RCC 7860 (cell line): ENCODE results near the gene CYGB.

ENCODE experiments used
- DNase-seq: peaks from one replicate; pipeline ENCODE4 v3.0.0-alpha.2; 2015; ENCODE audit warnings: low spot score
- FAIRE-seq: peaks from 2 replicates; lab custom pipeline; 2012; peaks lifted over from hg19 to GRCh38; lab: Jason Lieb, UNC

CYGB gene

DNA sequence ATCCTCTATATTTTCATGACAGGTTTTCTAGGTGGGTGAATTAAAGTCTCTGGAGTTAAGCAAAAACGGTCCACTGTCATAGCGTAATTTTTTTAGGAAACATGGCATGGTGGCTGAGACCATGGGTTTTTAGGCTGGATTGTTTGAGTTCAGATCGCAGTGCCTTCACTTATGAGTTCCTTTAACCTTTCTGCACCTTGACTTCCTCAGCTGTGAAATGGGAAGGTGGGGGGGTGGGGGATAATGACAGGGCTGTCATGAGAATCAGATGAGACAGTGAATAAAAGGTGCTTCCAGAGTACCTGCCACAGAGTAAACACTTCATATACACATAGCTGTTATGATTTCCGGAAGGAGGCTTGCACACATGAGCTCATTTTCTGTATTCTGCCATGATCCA, 14.2 kb upstream of the CYGB start:
- FAIRE-seq (no peak), DNase-seq (no peak)

DNA sequence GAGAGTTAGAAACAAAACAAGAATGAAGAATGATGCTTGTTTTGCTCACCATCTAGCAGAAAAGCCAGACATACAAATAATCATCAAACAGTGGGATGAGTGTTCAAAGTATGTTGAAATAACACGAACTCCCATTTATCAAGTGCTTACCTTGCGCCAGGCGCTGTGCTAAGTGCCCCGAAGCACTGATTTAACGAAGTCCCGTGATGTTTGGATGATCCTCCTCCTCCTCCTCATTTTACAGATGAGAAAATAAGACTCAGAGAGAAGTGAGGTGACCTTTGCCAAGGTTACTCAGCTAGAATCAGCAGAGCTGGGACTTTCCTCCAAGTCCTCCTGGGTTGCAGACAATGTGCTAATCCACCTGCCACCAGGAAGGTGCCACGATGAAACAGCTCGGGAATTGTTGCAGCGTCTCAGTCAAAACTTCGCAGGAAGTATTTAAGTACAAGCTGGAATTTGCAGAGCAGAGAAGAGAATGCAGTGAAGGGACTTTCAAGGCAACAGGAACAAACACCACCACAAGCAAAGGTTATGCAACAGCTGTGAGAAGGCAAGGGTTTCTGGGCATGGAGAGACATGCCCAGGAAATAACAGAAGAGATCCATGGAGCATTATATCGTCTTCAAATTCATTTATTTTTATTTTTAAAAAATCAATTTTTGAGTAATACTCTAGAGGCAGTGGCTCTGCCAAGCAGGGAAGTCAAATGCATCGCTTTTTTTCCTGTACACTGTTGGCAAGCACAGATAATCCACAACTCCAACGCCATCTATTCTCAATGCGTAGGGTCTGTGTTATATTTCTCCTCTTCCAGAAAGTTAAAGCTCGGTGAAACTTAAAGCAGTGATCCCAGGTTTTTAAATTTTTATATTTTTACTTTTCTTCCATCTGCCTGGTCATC, 13.5 kb upstream of the CYGB start:
- no peak for DNase-seq
- no peak for FAIRE-seq

DNA sequence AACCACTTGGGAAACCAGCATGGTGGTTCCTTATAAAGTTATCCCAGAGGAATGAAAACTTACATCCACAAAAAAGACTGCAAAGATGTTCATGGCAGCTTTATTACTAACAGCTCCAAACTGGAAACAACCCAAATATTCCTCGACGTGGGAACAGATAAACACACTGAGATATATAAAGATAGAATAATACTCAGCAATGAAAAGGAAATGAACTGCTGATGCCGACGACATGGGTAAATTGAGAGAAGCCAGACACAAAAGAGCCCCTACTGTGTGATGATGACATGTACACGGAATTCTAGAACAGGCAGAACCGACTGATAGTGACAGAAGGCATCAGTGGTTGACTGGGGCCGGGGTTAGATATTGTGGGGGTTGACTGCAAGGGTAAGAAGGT, 12.0 kb upstream of the CYGB start:
- FAIRE-seq: no peak
- DNase-seq: no peak

GRCh38 chr17:76549215-76549518, 11.7 kb upstream of the CYGB start:
- DNase-seq: no peak
- no peak for FAIRE-seq

DNA sequence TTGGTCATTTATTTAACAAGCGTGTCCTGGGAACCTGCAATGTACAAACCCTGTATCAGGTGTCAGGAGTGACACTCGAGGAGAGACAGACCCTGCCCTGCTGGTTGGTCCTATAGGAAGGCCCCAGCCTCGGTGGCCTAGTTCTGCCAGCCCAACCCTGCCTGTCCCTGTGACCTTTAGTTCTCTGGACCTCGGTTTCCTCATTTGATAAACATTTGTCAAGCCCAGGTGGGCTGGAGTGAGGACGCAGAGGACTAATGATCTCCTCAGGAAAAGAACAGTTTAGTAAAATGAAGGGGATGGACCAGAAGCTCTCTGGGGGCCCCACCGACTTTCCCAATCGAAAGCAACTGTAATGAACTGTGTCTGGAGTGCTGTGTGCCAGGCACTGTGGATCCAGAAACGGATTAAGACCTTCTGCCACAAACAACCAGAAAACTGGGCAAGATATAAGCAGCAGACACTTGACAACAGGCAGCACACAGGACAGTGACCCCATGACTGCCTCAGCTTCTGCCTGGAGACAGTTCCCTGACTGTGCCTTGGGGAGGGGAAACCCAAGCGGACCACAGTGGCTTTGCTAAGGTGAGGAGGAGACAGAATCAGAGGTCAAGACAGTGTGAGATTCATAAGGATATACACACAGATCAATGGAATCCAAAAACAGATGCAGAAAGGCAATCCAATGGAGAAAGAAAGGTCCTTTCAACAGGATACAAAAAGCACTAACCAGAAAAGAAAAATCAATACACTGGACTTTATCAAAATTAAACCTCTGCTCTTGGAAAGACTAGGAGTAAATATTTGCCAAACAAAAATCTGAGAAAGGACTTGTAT, 11.1 kb upstream of the CYGB start:
- FAIRE-seq (no peak), DNase-seq (no peak)

- FAIRE-seq (no peak), DNase-seq (no peak)
Observed at GRCh38 chr17:76547642-76548202, 10.2 kb upstream of the CYGB start.

DNA sequence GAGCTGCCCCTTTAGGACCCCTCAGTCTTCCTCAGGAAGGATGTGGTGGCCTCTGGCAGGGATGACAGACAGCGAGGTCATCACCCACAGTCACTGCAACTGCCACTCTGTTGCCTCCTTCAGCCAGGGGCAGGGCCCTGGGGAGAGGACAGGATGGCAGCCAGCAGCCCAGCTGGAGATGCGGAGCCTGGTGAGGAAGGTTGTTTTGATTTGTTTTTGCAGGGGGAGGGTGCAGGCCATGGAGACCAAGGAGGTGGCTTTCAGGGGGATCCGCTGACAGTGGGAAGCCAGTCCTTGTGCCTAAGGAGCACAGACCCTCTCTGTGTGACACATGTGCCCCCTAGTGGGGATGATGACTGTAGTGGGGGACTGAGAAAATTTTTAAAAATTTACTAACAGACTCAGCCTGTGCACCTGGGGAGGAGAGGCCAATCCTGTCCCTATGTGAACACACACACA, 9.7 kb upstream of the CYGB start:
- FAIRE-seq (no peak), DNase-seq (peak; percentile 72)

DNA sequence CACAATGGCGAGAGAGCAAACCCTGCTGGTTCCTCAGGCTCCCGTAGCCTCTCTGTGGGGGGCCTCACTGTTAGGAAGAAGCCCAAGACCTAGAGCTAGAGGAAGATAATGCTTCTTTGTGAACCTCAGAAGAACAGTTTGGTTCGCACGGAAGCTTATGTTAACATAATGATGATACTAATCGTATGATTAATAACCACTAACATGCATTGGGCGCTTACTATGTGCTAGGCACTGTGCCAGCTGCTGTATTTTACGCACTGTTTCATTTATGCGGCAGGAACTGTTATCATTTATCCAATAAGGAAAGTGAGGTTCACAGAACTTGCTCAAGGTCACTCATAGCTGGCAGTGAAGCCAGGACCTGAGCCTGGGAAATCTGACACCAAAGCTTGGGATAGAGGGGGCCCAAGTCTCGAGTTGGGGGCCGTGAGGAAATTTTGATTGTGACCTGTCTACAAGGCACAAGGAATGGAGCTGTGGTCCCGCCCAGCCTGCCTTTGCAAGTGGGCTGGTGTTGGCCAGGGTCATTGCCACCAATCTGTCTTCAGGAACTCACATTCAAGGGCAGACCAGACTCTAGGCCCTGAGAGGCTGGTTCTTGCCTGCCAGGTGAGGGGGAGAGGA, 9.2 kb upstream of the CYGB start:
- FAIRE-seq (peak; percentile 60), DNase-seq (peak; percentile 86)

- FAIRE-seq: no peak
- no peak for DNase-seq
Observed at GRCh38 chr17:76545918-76546555, 8.5 kb upstream of the CYGB start.

DNA sequence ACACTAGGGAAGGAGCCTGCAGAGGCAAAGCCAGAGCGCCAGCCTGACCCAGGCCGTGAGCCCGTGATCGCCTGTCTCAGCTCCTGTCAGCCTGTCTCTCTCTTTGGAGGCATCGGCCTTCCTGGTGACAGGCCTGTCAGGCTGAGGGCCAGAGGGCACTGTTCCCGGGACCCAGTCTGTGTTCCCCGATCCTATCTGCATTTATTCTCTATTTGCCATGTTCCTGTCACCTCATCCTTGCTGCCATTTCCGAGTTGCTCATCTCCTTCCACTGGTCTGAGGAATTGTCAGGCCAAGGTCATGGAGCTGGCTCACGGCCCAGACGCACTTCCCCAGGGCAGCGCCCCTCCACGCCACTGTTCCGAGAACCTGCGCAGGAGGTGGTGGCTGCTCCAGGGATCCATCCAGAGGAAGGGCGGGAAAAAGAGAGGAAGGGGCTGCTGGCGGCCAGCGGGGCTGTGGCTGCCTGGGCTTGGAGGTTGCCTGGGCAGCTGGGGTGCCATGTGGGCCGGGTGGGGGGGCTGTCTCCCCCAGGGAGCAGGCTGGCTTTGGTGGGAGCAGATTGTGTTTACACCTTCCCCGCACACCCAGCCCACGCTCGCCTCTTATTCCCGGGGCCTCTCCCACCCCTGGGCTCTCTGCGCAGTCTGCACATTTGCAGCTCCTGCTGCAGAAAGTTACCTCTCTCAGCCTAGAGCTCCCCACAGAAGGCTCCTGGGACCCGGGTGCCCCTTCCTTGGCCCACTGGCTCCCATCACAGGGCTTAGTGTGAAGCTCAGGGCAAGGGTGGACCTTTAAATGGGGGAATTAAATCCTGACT, 7.2 kb upstream of the CYGB start:
- FAIRE-seq: no peak

GRCh38 chr17:76543826-76544545, 6.5 kb upstream of the CYGB start:
- no peak for FAIRE-seq
- DNase-seq: no peak

More for the DNA sequence above, 7.2 kb upstream of the CYGB start:
- no peak for DNase-seq

DNA sequence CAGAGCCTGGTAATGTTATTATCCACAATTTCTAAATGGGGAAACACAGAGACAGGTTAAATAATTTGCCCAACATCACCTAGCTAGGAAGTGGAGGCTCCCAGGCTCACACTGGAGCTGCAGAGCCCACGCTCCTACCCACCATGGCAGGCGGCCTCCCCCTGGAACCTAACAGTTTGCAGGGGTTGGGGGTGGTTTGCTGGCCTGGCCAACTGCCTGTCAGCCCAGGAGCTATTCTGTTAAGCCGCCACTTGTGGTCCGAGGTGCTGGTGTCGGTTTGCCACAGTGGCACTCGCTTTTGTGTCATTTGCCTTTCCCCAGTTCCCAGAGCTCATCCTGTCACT, 5.9 kb upstream of the CYGB start:
- DNase-seq (no peak), FAIRE-seq (no peak)

GRCh38 chr17:76542984-76543383, 5.5 kb upstream of the CYGB start:
- no peak for FAIRE-seq
- no peak for DNase-seq

DNA sequence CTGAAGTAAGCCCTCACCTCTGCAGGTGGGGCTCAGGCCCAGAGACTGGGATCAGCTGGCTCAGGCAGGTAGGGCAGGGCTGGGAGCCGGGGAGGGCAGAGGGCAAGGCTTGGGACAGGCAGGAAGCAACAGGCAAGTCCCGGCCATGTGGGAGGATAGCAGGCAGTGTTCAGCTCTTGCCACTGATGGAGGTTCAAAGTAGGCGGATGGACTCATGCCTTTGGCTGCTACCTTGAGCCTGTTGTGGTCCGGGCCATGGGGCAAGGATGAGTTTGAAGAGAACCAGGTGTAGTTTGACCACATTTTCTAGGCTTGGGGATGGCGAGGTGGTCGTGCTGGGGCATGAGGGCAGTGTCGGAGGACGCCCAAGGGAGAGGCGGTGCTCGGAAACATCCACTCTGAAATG, 5.1 kb upstream of the CYGB start:
- DNase-seq (no peak), FAIRE-seq (no peak)

- DNase-seq: no peak
- no peak for FAIRE-seq
Observed at GRCh38 chr17:76541739-76542454, 4.4 kb upstream of the CYGB start.

DNA sequence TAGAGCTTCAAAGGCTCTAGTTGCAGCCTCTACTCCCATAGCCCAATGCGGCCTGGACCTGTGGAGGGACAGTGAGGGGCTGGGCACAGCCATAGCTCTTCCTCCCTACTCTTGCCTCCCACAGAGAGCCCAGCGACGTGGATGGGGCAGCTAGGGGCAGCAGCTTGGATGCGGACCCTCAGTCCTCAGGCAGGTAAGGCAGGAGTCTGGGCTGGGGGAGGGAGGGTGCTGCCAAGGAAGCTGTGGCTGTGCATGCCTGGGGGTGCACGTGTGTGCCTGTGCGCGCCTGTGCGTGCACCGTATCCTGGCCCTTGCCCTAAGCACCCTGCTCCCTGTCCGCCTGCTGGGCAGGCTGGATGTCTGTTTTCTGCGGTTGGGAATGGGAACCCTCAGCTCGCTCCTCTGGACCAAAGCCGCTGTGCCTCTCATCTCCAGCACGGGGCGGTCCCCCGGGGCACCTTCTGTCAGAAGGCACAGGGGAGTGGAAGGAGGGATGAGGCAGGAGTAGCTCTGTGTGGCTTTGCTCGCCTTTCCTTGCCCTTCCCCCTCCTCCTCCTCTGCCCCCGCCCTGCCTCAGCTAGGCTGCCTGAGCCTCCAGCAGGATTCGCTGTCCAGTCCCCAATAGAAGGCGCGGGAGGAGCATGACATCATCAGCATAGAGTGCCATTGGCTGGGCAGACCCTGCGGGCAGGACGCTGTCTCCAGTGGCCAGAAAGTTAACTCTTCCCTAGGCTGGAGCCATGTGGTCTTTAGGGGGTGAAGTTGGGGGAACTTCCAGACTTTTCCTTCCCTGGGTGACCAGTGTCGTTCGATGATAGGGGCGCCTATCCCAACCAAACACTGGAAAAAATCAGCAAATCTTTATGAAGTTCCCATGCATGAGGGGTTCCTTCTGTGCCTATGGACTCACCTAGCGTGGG, 3.1 kb upstream of the CYGB start:
- DNase-seq (peak; percentile 90), FAIRE-seq (peak; percentile 86)

GRCh38 chr17:76539631-76540271, 2.2 kb upstream of the CYGB start, which contains the start of gene PRCD:
TSS of gene PRCD (plus strand) at chr17:76540044. CDS start at chr17:76540142, 98 bp downstream.
- DNase-seq: no peak
- no peak for FAIRE-seq
